NCI-H2081 treated with DMSO at 0.1 percent for 48 hours (cell line): ENCODE measurements around the gene VILL.

ENCODE experiments used
- DNase-seq: peaks from one replicate; lab custom pipeline; 2025; lab: John Stamatoyannopoulos, UW

VILL gene

GRCh38 chr3:37990527-37990926 lies at the start of gene VILL:
Gene VILL (plus strand): TSS chr3:37990786. CDS start chr3:37993673, 2,887 bp downstream.
- no peak for DNase-seq

GRCh38 chr3:37941608-37942508 lies 48.7 kb upstream of the VILL start:
- DNase-seq, result no peak

GRCh38 chr3:37942646-37943045 lies 47.9 kb upstream of the VILL start:
- no peak for DNase-seq

- no peak for DNase-seq
Measured at GRCh38 chr3:37943126-37943525, 47.5 kb upstream of the VILL start.

GRCh38 chr3:37943631-37944314 lies 46.8 kb upstream of the VILL start:
- no peak for DNase-seq

- no peak for DNase-seq
Measured at GRCh38 chr3:37944391-37944842, 46.2 kb upstream of the VILL start.

- DNase-seq, result no peak
Measured at GRCh38 chr3:37945156-37945806, 45.3 kb upstream of the VILL start.

GRCh38 chr3:37945807-37946530 lies 44.6 kb upstream of the VILL start:
- DNase-seq, result no peak

- DNase-seq, result no peak
Measured at GRCh38 chr3:37946531-37946889, 44.1 kb upstream of the VILL start.

- no peak for DNase-seq
Measured at GRCh38 chr3:37949866-37950265, 40.7 kb upstream of the VILL start.

- no peak for DNase-seq
Measured at GRCh38 chr3:37952564-37952963, 38.0 kb upstream of the VILL start.

GRCh38 chr3:37953226-37953625 lies 37.4 kb upstream of the VILL start:
- no peak for DNase-seq

- DNase-seq, result no peak
Measured at GRCh38 chr3:37953707-37954394, 36.7 kb upstream of the VILL start.

GRCh38 chr3:37954881-37955280 lies 35.7 kb upstream of the VILL start:
- DNase-seq, result no peak

GRCh38 chr3:37955918-37956707 lies 34.5 kb upstream of the VILL start:
- DNase-seq, result no peak

- DNase-seq, result no peak
Measured at GRCh38 chr3:37956723-37957538, 33.7 kb upstream of the VILL start.

GRCh38 chr3:37957539-37957936 lies 33.0 kb upstream of the VILL start:
- DNase-seq, result no peak

GRCh38 chr3:37961622-37962431 lies 28.8 kb upstream of the VILL start:
- DNase-seq, result no peak

GRCh38 chr3:37963016-37963415 lies 27.6 kb upstream of the VILL start:
- DNase-seq, result no peak
